ENCODE data around the gene CZIB. TPM values are rescaled to one million over a fixed set of nuclear protein-coding genes. Genes with fewer than 3 reads are reported as not detected.
"Not testable (repeated sequence)": the region's sequence is repeated elsewhere in the genome, so short reads cannot be mapped to it uniquely, and the experiment has no call there.

Gene CZIB
- total RNA-seq, 1 donor from 2014 or later: 50.6 TPM

DNA sequence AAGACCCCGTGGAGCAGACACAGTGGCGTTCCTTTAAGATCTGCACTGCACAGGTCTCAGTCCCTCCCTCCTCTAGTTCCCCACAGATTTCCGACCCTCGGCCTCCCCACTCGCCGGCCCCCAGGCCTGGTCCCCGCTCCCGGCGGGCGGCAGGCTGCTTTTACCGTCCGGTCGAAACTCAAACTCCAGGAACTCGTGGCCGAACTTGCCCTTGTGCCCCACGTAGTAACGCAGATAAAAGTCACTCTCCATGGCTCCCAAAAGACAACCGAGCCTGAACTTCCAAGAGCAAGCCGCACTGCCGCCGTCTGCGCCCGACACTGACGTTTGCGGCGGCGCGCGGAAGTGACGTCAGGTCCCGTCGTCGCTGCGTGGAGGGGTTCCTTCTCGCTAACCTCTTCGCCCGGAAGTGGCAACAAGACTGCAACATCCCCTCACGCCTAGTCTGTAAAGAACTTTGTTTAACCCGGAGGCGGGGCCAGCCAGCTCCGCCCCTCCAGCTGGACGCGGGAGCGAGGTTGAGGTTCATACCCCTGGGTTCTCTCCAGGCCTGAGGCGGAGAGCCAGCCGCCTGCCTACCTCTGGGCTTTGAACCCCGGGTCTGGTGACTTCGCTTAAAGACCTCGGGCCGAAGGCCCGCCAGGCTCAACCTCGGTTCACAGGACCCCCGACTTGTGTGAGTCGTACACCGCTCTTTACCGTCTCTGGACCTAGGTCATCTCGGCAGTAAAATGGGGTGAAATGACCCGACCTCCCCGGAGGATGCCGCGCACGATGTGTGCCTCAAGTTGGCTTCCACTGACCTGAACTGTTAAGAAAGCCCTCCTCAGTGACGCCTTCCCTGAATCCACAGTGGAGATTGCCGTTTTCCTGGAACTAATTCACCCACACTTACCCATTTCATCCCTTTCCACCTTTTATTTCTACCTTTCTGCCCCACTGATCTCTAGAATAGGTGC is 18.0 kb upstream of the CZIB start, which contains the start of gene MAGOH:
TSS of gene MAGOH (minus strand) at position 322 of the 959 bp plus-strand sequence. CDS start at position 252, 70 bp downstream.
- peak; percentile 51 for DNase-seq (ENCODE audit: extremely low read depth, low read depth, low spot score)

DNA sequence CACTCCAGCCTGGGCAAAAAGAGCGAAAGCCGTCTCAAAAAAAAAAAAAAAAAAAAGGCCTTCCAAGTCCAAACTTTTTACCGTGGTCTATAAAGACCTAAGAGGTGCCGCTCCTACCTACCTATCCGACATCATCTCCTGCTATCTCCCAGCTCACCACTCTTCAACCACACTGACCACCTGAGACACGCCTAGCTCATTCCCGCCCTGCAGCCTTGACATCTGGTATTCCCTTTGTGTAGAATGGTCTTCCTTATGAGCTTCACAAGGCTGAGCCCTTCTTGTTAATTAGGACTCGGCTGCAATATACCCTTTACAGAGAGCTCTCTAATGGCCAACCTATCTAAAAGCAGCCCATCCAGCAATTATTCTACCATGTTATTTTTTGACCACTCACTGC is 17.2 kb upstream of the CZIB start:
- DNase-seq (ENCODE audit: extremely low read depth, low read depth, low spot score): no peak

DNA sequence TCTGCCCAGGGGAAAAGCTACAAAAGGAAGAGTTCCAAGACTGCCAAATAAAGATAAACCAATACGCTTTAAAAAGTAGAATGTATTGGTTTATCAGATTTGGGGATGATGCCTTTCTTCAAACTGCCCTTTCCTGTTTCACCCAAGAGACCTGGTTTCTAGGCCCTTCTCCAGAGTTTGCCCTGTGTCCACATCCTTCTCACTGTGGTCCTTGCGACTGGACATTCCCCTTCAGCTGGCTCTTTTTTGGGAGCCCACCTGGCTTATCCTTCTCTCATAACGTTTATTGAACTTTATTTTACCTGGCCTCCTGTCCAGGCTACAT is 490 bp upstream of the CZIB start:
- DNase-seq (ENCODE audit: extremely low read depth, low read depth, low spot score): no peak

DNA sequence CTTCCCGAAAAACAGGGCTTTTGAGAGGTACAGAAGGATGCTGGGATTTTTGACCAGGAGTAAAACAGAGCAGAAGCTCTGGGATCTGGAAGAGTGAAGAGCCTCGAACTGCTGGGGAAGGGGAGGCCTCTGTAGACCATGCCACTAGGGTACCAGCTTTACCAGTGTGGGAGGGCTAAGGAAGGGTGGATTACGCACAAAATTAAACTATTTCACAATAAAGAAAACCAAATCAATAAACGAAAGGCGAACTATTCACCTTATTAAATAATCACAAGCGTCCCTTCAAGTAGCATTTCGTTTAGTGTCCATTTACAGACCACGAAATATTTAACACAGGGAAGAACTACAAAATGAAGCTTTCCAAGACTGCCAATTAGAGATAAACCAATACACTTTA is 723 bp downstream of the CZIB start:
- no peak for DNase-seq (ENCODE audit: extremely low read depth, low read depth, low spot score)

DNA sequence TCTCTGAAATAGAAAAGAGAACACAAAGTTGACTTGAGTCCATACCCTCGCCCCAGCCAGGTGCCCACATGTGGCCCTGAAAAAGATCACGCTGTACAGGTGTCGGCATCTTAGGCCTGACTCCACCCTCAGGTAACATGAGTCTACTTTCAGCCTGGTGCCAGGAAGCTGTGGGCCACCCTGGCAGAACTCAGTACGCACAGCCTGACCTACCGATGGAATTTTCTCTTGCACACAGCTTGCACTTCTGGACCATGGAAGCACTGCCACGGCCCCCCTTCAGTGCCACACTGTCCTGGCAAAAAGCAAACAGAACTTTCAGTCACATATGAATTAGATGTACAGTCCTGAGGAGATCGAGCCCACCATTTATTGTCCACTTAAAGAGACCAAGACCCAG is 2.2 kb downstream of the CZIB start:
- DNase-seq (ENCODE audit: extremely low read depth, low read depth, low spot score): no peak

DNA sequence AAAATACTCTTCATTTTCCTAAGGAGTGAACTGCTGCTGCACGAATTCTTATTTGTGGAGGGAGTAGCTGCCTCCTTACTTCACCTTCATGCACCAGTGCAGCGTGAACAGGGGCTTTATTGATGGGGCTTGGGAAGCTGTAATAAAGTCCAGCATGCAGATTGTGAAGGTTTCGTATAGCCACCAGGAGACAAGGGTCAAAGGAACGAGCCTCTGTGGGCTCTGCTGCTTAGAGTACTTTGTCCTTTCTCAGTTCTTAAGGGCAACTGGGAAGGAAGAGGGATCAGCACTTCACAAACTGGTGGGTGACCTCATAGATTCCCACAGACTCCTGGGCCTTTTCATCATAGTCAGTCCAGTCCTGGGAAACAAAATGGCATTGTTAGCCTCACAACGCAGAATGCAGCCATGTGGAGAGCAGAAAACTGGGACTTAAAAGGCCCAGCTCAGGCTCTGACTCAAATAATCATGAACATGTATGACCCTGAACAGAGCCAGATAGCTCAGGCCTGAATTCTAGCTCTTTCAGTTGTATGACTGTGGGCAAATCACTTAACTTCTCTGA is 6.0 kb downstream of the CZIB start:
- DNase-seq (ENCODE audit: extremely low read depth, low read depth, low spot score): no peak

DNA sequence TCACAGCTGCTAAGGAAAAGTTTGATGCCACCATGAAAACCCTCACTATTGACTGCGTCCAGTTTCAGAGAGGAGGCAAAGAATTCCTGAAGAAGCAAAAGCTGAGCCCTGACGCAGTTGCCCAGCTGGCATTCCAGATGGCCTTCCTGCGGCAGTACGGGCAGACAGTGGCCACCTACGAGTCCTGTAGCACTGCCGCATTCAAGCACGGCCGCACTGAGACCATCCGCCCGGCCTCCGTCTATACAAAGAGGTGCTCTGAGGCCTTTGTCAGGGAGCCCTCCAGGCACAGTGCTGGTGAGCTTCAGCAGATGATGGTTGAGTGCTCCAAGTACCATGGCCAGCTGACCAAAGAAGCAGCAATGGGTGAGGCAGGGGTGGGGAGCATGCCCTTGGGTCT is 9.5 kb downstream of the CZIB start:
- DNase-seq (ENCODE audit: extremely low read depth, low read depth, low spot score): no peak

DNA sequence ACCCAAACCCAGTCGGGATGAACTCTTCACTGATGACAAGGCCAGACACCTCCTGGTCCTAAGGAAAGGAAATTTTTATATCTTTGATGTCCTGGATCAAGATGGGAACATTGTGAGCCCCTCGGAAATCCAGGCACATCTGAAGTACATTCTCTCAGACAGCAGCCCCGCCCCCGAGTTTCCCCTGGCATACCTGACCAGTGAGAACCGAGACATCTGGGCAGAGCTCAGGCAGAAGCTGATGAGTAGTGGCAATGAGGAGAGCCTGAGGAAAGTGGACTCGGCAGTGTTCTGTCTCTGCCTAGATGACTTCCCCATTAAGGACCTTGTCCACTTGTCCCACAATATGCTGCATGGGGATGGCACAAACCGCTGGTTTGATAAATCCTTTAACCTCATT is 10.1 kb downstream of the CZIB start:
- no peak for DNase-seq (ENCODE audit: extremely low read depth, low read depth, low spot score)

DNA sequence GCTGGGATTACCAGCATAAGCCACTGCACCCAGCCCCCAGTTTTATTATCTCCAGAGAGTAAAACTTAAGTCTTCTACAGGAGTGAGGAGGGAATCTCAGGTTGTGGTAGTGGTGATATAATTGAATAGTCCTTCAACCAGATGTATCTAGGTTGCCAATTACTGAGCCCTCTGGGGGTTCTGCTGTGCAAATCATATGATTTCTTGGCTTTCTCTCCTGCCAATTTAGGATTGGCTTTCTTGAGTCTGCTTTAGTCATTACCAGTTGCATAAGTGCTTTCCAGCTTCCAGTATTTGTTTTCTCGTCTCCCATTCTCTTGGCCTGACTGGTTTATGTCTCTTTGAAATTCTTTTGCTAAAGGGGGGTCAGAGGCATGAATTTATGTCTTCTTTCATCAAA is 12.7 kb downstream of the CZIB start:
- no peak for DNase-seq (ENCODE audit: extremely low read depth, low read depth, low spot score)

DNA sequence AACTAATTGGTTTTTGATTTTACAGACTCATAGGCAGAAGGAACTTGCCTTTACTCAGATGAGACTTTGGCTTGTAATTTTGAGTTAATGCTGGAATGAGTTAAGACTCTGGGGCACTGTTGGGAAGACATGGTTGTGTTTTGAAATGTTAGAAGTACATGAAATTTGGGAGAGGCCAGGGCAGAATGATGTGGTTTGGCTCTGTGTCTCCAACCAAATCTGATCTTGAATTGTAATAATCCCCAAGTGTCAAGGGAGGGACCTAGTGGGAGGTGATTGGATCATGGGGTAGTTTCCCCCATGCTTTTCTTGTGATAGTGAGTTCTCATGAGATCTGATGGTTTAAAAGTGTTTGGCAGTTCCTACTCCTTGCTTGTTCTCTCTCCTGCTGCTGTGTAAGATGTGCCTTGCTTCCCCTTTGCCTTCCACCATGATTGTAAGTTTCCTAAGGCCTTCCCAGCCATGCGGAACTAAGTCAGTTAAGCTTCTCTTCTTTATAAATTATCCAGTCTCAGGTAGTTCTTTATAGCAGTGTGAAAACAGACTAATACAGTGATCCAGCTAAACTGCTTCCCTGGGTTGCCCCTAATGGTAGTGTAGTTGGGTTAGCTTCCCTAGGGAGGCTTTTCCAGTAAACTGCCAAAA is 13.6 kb downstream of the CZIB start:
- no peak for DNase-seq (ENCODE audit: extremely low read depth, low read depth, low spot score)

DNA sequence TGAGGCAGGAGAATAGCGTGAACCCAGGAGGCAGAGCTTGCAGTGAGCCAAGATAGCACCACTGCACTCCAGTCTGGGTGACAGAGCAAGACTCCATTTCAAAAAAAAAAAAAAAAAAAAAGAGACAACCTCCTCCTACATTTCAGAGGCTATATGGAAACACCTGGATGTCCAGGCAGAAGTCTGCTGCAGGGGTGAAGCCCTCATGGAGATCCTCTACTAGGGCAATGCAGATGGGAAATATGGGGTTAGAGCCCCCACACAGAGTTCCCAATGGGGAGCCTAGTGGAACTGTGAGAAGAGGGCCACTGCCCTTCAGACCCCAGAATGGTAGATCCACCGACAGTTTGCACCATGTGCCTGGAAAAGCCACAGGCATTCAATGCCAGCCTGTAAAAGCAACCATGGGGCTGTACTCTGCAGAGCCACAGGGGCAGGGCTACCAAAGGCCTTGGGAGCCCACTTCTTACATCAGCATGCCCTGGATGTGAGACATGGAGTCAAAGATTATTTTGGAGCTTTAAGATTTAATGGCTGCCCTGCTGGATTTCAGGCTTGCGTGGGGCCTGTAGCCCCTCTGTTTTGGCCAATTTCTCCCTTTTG is 14.2 kb downstream of the CZIB start:
- not testable (repeated sequence) for DNase-seq (ENCODE audit: extremely low read depth, low read depth, low spot score)

DNA sequence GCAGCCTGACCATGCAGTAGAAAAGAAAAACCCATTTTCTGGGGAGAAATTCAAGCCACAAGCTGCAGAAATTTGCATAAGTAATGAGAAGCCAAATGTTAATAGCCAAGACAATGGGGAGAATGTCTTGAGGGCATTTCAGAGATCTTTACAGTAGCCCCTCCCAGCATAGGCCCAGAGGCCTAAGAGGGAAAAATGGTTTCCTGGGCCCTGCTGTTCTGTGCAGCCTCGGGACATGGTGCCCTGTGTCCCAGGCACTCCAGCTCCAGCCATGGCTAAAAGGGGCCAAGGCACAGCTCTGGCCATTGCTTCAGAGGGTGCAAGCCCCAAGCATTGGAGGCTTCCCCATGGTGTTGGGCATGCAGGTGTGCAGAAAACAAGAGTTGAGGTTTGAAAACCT is 14.9 kb downstream of the CZIB start:
- DNase-seq (ENCODE audit: extremely low read depth, low read depth, low spot score): not testable (repeated sequence)

DNA sequence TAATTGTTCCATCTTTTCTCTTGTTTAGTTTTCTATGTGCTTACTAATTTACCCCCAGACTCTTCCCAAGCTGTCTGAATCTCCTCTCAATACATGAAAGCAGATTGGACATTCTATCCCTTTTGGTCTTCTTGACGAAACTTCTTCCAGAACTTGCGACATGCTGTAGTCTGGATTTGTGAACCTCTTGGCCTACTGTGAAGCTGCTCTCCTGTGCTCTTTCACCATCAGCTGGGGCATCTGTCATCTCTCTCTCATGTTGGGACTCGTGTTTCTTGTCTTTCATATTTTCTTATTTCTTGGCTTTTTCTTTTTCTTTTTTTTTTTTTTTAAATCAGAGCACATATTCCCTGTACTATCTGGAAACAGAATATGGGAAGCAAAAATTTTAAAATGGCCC is 17.0 kb downstream of the CZIB start:
- DNase-seq (ENCODE audit: extremely low read depth, low read depth, low spot score): no peak

DNA sequence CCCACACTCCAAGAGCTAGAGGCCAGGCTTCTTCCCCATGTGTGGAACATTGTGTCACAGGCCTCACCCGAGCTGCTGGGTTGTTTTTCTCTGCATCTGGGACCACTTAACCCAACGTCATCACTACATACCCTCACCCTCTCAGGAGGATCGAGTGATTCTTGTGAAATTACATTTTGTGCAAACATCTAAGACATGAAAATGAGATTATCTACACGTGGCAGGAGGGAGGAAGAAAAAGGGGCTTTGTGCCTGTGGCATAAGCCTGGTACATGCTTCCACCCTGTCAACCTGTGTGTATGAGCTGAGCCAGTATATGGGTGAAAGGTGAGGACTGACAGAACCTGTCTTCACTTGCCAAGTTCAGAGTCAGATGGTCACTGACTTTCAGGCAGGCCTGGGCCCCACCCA is 22.2 kb downstream of the CZIB start:
- no peak for DNase-seq (ENCODE audit: extremely low read depth, low read depth, low spot score)

DNA sequence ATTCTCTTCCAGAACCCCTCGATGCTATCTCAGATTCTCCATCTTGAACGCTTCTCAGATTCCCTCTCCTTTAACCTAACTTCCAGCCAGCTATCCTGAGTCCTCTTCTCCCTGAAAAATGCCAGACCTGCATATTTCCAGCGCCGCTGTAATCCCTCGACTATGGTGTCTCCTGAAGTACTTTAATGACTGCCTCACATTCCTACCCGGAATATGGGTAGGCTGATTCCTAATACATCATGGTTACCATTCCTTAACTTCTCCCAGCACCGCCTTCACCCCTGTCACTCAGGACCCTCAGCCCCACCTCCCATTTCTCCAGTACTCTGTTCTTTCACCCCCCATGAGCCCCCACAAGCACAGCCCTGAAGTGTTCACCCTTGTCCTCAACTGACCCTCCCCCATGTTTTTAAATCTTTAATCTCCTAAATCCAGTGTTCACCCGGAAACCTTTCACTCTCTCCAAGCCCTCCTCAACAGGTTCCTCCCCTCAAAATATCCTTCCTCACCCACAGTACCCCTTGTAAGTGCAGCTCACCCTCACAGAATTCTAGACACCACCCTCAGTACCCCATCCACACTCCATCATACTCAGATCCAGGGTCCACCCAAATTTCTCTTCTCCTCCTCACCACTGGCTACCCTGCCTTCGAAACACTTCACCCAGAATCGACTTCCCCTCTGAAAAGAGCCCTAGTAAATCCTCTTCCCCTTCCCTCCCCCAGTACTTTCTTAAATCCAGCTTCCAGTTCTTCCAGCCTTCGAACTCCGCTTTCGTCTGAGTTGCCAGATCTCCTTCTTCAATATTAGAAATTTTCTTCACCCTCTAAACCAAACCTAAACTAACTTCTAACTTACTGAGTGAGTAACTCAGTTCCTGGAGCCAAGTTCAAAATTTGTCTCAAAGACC is 22.9 kb downstream of the CZIB start:
- DNase-seq (ENCODE audit: extremely low read depth, low read depth, low spot score): no peak

DNA sequence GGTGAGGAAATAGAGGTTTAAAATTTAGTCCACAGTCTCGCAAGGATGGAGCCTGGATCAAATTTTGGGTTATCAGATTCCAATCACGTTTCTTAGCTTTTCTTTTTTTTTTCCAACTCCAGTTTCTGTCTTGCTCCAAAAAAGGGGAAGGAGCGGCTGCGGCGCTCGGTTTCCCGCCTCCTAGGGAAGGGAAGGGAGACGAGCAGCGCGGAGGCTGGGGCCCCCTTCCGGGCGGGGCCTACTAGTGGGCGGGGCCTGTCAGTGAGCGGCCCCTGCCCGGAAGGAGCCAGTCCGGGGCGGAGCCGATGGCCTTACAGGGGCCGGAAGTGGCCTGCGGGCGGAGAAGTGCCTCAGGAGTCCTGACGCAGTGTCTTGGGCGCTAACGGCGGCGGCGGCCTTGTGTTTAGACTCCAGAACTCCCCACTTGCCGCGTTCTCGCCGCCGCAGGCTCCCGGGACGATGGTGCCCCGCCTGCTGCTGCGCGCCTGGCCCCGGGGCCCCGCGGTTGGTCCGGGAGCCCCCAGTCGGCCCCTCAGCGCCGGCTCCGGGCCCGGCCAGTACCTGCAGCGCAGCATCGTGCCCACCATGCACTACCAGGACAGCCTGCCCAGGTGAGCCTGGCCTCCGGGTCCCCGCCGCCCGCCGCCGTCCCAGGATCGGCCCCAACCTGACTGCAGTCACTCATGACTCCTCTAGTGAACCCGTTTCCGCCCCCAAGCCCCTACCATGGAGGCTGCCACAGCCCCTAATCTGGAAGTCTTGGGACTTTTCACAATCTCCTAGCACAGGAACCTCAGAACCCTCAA is 23.7 kb downstream of the CZIB start, which contains the start of gene CPT2:
TSS of gene CPT2 (plus strand) at position 340 of the 806 bp plus-strand sequence. CDS start at position 460, 120 bp downstream.
- no peak for DNase-seq (ENCODE audit: extremely low read depth, low read depth, low spot score)

DNA sequence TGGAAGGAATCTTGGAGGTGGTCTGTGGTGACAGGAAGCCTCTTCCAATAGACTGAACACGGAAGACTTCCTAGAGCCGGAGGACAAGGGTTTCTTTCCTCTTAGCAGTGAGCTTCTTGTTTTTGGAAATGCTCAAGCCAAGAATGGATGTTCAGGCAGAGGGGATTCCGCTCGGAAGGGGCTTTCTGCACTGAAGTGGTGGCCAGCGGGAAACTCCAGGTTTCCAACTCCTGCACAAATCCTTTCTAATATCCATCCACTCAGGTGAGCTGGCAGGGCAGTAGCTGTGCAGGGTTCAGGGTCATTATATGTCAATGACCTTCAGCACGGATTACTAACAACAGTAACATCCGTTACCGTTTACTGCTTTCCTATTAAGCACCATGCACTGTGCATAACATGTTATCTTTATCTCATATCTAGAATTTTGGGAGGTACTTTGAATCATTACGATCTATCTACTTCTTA is 24.4 kb downstream of the CZIB start:
- no peak for DNase-seq (ENCODE audit: extremely low read depth, low read depth, low spot score)

DNA sequence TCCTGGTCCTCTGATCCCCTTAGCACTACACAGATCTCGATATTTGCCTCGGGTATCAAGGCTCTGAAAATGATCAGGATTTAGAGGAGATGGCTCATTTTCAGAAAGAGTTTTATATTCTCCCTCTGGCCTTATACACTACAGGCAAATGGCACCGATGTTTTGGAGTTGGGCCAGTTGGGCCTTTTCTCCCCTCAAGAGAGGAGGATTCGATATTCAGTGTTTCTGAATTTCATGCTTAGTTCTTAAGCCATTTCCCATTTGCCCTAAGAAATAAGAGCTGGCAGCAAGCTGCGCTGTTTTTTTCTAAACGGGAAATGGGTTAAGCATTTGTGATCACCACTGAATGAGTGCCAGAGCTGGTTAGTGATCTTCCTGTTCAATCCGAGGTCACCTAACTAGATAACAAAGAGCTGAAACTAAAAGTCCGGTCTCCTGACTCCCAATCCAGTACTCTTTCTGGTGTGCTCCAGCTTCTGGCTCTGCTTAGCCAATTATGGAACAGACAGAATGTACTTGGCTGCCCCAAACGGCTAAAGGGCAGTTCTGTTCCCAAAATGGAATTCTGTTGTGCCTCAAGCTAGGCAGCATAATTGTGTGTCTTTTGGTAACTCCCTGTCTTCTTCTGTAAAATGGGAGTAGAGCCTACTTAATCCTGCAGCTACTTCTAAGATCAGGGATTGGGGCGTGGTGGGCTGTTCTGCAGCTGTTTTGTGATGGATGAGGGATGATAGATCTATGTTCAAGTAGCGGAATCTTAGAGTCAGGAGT is 25.0 kb downstream of the CZIB start:
- DNase-seq (ENCODE audit: extremely low read depth, low read depth, low spot score): no peak

DNA sequence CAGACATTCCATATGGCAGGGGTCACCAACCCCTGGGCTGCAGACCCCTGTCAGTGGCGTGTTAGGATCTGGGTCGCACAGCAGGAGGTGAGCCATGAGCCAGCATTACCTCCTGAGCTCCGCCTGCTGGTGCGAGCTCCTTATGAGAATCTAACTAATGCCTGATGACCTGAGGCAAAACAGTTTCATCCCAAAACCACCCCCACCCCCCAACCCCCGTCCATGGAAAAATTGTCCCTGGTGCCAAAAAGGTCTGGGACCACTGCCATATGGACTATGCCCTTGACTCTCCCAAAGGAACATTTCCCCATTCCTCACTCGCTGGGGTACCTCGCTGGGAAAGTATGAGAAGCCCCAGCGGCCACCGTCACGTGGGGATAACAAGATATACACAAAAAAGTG is 30.2 kb downstream of the CZIB start:
- no peak for DNase-seq (ENCODE audit: extremely low read depth, low read depth, low spot score)

All from glomerular endothelial cell (primary cell).